Prostate gland (tissue), 2 donors: ENCODE data around the gene WDR59. TPM values are rescaled to one million over a fixed set of nuclear protein-coding genes. Genes with fewer than 3 reads are reported as not detected.
A peak's percentile ranks its signal among the peaks of the same experiment; 100 is the strongest.

Experiments used
- DNase-seq: peaks from one replicate; pipeline ENCODE4 v3.0.0-alpha.2; 2019; ENCODE audit warnings: low spot score
- H3K27ac ChIP-seq, 2 donors: fragments of 200-600 bp; sonication (generic); 2 replicates each; pipeline ENCODE4 v1.5.1; 2017 to 2019
- H3K27me3 ChIP-seq: fragments of 200-600 bp; sonication (generic); replicated peaks from 2 replicates; pipeline ENCODE4 v1.5.1; 2019; ENCODE audit not compliant: insufficient read depth
- H3K36me3 ChIP-seq, 2 donors: fragments of 200-600 bp; sonication (generic); 1 replicate in 1 of 2; 2 replicates in 1 of 2; pipeline versions ENCODE4 v1.5.1 to v1.8.1; 2017 to 2019
- H3K4me1 ChIP-seq: fragments of 200-600 bp; sonication (generic); replicated peaks from 2 replicates; pipeline ENCODE4 v1.5.1; 2019
- H3K4me3 ChIP-seq, 2 donors: fragments of 200-600 bp; sonication (generic); 2 replicates each; pipeline ENCODE4 v1.5.1; 2017 to 2019
- H3K9me3 ChIP-seq: fragments of 200-600 bp; sonication (generic); 2 replicates; pipeline ENCODE4 v1.5.1; 2017
- POLR2A ChIP-seq: fragments of 450-650 bp; IDR thresholded peaks from one replicate; pipeline ENCODE4 v1.6.1; 2016; ENCODE audit warnings: antibody characterized with exemption, mild to moderate bottlenecking
- POLR2AphosphoS5 ChIP-seq: sonication (generic); formaldehyde crosslinking; IDR thresholded peaks from one replicate; pipeline ENCODE4 v1.6.1; 2017; ENCODE audit warnings: antibody characterized with exemption
- WGBS: methylation state at CpG from one replicate; pipeline ENCODE4 v1.1.5; 2018; 5-methylcytosine and 5-hydroxymethylcytosine counted together
- intact Hi-C: fragments of 100-400 bp; cut with DNase I; formaldehyde crosslinking; loops from one replicate; pipeline ENCODE4 v1.14.2; 2022
- total RNA-seq, 2 donors: library from RNA; depleted of rRNA; stranded (reverse); fragments of >200 nt; gene quantifications; one replicate each; pipeline ENCODE4 v1.1.0, GENCODE V29; 2016
- TF ChIP-seq, protein P1 (sequence below), 4 experiments: fragments of 200-600 bp in 2 of 4; fragments of 450-650 bp in 2 of 4; sonication (generic) in 2 of 4; IDR thresholded peaks; 1 replicate in 3 of 4; 2 replicates in 1 of 4; pipeline ENCODE4 v1.5.1; 2016 to 2019; ENCODE audit warnings: antibody characterized with exemption in 4 of 4, mild to moderate bottlenecking in 2 of 4, moderate library complexity in 2 of 4

WDR59 gene
- total RNA-seq, 2 donors from 2014 or later, result 38.5 to 62.6 TPM

DNA sequence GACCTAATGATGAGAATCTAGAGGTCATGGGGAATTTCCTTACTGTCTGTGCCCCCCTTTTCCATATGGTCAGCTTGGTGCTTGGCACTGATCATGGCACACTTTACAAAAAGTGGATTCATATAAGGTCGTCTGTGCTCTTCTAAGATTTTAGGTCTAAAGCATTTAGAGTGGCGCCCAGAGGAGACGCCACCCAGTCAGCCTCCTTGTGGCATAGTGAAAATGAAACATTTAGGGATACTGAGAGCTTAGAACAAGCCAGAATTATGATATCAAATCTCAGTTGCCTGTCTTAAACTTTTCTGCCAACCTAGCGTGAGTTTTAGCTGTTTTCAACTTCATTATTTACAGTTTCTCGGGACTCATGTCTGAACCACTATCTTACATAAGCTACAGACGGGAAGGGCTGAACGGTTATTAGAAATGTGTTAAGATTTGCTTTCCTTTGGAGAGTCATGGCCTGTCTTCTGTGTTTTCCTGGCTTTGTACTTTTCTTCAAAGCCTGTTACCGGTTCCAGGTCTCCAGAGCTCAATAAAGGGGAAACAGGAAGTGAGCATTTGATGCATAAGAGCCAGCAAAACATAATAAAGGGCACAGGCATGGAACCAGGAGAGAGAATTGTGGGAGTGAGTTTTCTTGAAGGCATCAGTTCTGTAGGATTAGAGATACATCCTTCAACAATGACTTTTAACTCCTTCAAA is 27.6 kb upstream of the WDR59 start:
- H3K9me3 ChIP-seq, result no peaks in the 10 kb centered on the region
- intact Hi-C loops, result no loop called here
- TF ChIP-seq POLR2AphosphoS5 (no peak), POLR2A (no peak)
- TF ChIP-seq, protein P1, sequence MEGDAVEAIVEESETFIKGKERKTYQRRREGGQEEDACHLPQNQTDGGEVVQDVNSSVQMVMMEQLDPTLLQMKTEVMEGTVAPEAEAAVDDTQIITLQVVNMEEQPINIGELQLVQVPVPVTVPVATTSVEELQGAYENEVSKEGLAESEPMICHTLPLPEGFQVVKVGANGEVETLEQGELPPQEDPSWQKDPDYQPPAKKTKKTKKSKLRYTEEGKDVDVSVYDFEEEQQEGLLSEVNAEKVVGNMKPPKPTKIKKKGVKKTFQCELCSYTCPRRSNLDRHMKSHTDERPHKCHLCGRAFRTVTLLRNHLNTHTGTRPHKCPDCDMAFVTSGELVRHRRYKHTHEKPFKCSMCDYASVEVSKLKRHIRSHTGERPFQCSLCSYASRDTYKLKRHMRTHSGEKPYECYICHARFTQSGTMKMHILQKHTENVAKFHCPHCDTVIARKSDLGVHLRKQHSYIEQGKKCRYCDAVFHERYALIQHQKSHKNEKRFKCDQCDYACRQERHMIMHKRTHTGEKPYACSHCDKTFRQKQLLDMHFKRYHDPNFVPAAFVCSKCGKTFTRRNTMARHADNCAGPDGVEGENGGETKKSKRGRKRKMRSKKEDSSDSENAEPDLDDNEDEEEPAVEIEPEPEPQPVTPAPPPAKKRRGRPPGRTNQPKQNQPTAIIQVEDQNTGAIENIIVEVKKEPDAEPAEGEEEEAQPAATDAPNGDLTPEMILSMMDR (IDR thresholded peaks at IDR 0.05), result no peak
- DNase-seq, result no peak
- WGBS, result 41% methylated on average over 8 of the region's 8 CpGs
- H3K27me3 ChIP-seq, result no peaks in the 10 kb centered on the region
- peak overlapping the region; percentile 47 to 60 for H3K27ac ChIP-seq
- no peaks in the 10 kb centered on the region for H3K4me1 ChIP-seq
- no peak overlapping the region for H3K4me3 ChIP-seq
- no peaks in the 10 kb centered on the region for H3K36me3 ChIP-seq

DNA sequence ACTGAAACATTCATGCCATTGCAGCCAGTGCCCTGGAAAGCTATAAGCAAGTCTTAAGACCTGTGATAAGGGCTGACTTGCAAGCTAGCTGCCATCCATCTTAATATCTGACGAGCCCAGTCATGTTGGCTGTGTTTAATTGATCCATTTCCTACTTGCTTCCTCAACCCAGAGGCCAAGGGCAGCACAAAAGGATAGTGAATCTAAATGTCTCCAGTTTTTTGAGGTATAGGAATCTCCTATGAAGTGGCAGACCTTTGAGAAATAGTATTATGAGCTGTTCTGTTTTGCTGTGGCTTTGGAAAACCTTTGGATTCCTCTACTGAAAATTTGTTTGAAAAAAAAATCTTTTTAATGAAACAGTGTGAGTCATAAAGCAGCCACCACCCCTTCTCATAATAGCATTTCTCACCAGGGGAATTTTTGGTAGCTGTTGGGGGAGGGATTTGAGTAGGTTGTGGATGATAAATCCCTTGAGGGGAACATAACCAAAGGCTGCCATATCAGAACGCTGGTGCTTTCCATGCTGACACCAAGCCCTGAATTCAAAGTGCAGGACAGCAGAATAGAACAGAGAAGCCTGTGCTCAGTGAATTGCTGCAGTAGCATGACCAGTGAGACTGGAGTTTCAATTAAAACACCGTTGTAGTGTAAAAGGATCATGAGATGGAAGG is 26.8 kb upstream of the WDR59 start:
- no peaks in the 10 kb centered on the region for H3K36me3 ChIP-seq
- no peak for DNase-seq
- no peaks in the 10 kb centered on the region for H3K9me3 ChIP-seq
- no peak for TF ChIP-seq POLR2A
- TF ChIP-seq, protein P1 (IDR thresholded peaks at IDR 0.05), result no peak
- no peak for TF ChIP-seq POLR2AphosphoS5
- H3K4me1 ChIP-seq, result no peaks in the 10 kb centered on the region
- peak overlapping the region; percentile 47 to 60 for H3K27ac ChIP-seq
- intact Hi-C loops, result no loop called here
- H3K27me3 ChIP-seq, result no peaks in the 10 kb centered on the region
- no peak overlapping the region for H3K4me3 ChIP-seq
- WGBS, result 20% methylated on average over 3 of the region's 3 CpGs

GRCh38 chr16:75010427-75010826 is 25.5 kb upstream of the WDR59 start:
- Histone ChIP-seq H3K27ac (no peak overlapping the region), H3K36me3 (no peaks in the 10 kb centered on the region), H3K4me3 (no peak overlapping the region), H3K27me3 (no peaks in the 10 kb centered on the region), H3K4me1 (no peaks in the 10 kb centered on the region), H3K9me3 (no peaks in the 10 kb centered on the region)
- TF ChIP-seq POLR2A, result no peak
- TF ChIP-seq POLR2AphosphoS5, result no peak
- DNase-seq, result no peak
- WGBS, result 70% methylated on average over 3 of the region's 3 CpGs
- intact Hi-C loops, result no loop called here

GRCh38 chr16:75007443-75007842 is 22.5 kb upstream of the WDR59 start:
- DNase-seq, result no peak
- Histone ChIP-seq H3K4me1 (no peaks in the 10 kb centered on the region), H3K27me3 (no peaks in the 10 kb centered on the region), H3K9me3 (no peaks in the 10 kb centered on the region), H3K36me3 (no peaks in the 10 kb centered on the region), H3K27ac (no peak overlapping the region), H3K4me3 (no peak overlapping the region)
- no peak for TF ChIP-seq POLR2AphosphoS5
- TF ChIP-seq, protein P1 (IDR thresholded peaks at IDR 0.05), result no peak
- no peak for TF ChIP-seq POLR2A
- WGBS, result 90% methylated on average over 1 of the region's 1 CpG
- intact Hi-C loops, result no loop called here

DNA sequence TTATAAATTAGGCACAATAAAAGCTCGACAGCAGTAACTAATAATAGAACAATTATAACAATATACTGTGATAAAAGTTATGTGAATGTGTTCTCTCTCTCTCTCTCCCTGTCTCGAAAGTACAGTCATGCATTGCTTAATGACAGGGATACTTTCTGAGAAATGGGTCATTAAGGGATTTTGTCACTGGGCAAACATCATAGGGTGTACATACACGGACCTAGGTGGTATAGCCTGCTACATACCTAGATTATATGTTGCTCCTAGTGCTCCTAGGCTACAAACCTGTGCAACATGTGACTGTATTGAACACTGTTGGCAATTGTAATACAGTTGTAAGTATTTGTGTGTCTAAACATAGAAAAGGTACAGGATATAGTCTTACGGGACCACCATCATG is 20.8 kb upstream of the WDR59 start:
- TF ChIP-seq POLR2A (no peak), POLR2AphosphoS5 (no peak)
- TF ChIP-seq, protein P1 (IDR thresholded peaks at IDR 0.05), result no peak
- Histone ChIP-seq H3K9me3 (no peaks in the 10 kb centered on the region), H3K36me3 (no peaks in the 10 kb centered on the region), H3K4me3 (no peak overlapping the region), H3K27me3 (no peaks in the 10 kb centered on the region), H3K4me1 (no peaks in the 10 kb centered on the region), H3K27ac (no peak overlapping the region)
- 90% methylated on average over 4 of the region's 4 CpGs for WGBS
- no peak for DNase-seq
- intact Hi-C loops, result no loop called here
